ENCODE measurements around the gene C4orf50.

Gene C4orf50

GRCh38 chr4:6032249-6033244 lies 14.3 kb upstream of the C4orf50 start:
- Mint-ChIP-seq H3K27me3 (no peaks in the 10 kb centered on the region), H3K4me3 (no peak overlapping the region), H3K27ac (no peak overlapping the region), H3K4me1 (no peaks in the 10 kb centered on the region), H3K9me3 (peaks cover 2% of the 10 kb centered on the region), H3K36me3 (no peaks in the 10 kb centered on the region)
- DNase-seq (ENCODE audit: low spot score in 2 of 2) (no peak), ATAC-seq (ENCODE audit: low read depth) (no peak)

GRCh38 chr4:6031846-6032245 lies 13.6 kb upstream of the C4orf50 start:
- Mint-ChIP-seq H3K27ac (no peak overlapping the region), H3K4me1 (no peaks in the 10 kb centered on the region), H3K4me3 (no peak overlapping the region), H3K36me3 (no peaks in the 10 kb centered on the region), H3K9me3 (peaks cover 2% of the 10 kb centered on the region), H3K27me3 (no peaks in the 10 kb centered on the region)
- DNase-seq (ENCODE audit: low spot score in 2 of 2): no peak
- ATAC-seq (ENCODE audit: low read depth): no peak

GRCh38 chr4:6030679-6031078 lies 12.4 kb upstream of the C4orf50 start:
- peaks cover 2% of the 10 kb centered on the region for H3K9me3 Mint-ChIP-seq
- H3K36me3 Mint-ChIP-seq: no peaks in the 10 kb centered on the region
- H3K27me3 Mint-ChIP-seq: no peaks in the 10 kb centered on the region
- ATAC-seq (ENCODE audit: low read depth) (no peak), DNase-seq (ENCODE audit: low spot score in 2 of 2) (no peak)
- no peaks in the 10 kb centered on the region for H3K4me1 Mint-ChIP-seq
- no peak overlapping the region for H3K27ac Mint-ChIP-seq
- no peak overlapping the region for H3K4me3 Mint-ChIP-seq

- Mint-ChIP-seq H3K27me3 (no peaks in the 10 kb centered on the region), H3K36me3 (no peaks in the 10 kb centered on the region), H3K27ac (no peak overlapping the region), H3K4me3 (no peak overlapping the region), H3K9me3 (no peaks in the 10 kb centered on the region), H3K4me1 (no peaks in the 10 kb centered on the region)
- ATAC-seq (ENCODE audit: low read depth) (no peak), DNase-seq (ENCODE audit: low spot score in 2 of 2) (no peak)
These were observed 11.0 kb upstream of the C4orf50 start for GRCh38 chr4:6029254-6029653.

GRCh38 chr4:6028168-6028567 lies 9.9 kb upstream of the C4orf50 start:
- Mint-ChIP-seq H3K27ac (no peak overlapping the region), H3K4me1 (no peaks in the 10 kb centered on the region), H3K27me3 (peaks cover 2% of the 10 kb centered on the region), H3K36me3 (no peaks in the 10 kb centered on the region), H3K9me3 (no peaks in the 10 kb centered on the region), H3K4me3 (no peak overlapping the region)
- DNase-seq (ENCODE audit: low spot score in 2 of 2) (no peak), ATAC-seq (ENCODE audit: low read depth) (no peak)

GRCh38 chr4:6027392-6027791 lies 9.2 kb upstream of the C4orf50 start:
- H3K27ac Mint-ChIP-seq: no peak overlapping the region
- no peaks in the 10 kb centered on the region for H3K4me1 Mint-ChIP-seq
- no peak overlapping the region for H3K4me3 Mint-ChIP-seq
- H3K9me3 Mint-ChIP-seq: no peaks in the 10 kb centered on the region
- peaks cover 2% of the 10 kb centered on the region for H3K27me3 Mint-ChIP-seq
- no peaks in the 10 kb centered on the region for H3K36me3 Mint-ChIP-seq
- DNase-seq (ENCODE audit: low spot score in 2 of 2): no peak
- ATAC-seq (ENCODE audit: low read depth): no peak

- Mint-ChIP-seq H3K27ac (no peak overlapping the region), H3K9me3 (no peaks in the 10 kb centered on the region), H3K36me3 (no peaks in the 10 kb centered on the region), H3K4me3 (no peak overlapping the region), H3K27me3 (peaks cover 5% of the 10 kb centered on the region), H3K4me1 (no peaks in the 10 kb centered on the region)
- ATAC-seq (ENCODE audit: low read depth) (no peak), DNase-seq (ENCODE audit: low spot score in 2 of 2) (no peak)
These were observed 6.2 kb upstream of the C4orf50 start for GRCh38 chr4:6024313-6024960.

- H3K27me3 Mint-ChIP-seq: peaks cover 5% of the 10 kb centered on the region
- H3K4me1 Mint-ChIP-seq: no peaks in the 10 kb centered on the region
- no peaks in the 10 kb centered on the region for H3K36me3 Mint-ChIP-seq
- DNase-seq (ENCODE audit: low spot score in 2 of 2) (no peak), ATAC-seq (ENCODE audit: low read depth) (no peak)
- H3K4me3 Mint-ChIP-seq: no peak overlapping the region
- H3K27ac Mint-ChIP-seq: no peak overlapping the region
- no peaks in the 10 kb centered on the region for H3K9me3 Mint-ChIP-seq
These were observed 5.5 kb upstream of the C4orf50 start for GRCh38 chr4:6023731-6024130.

- DNase-seq (ENCODE audit: low spot score in 2 of 2) (no peak), ATAC-seq (ENCODE audit: low read depth) (no peak)
- Mint-ChIP-seq H3K36me3 (no peaks in the 10 kb centered on the region), H3K27me3 (peaks cover 5% of the 10 kb centered on the region), H3K27ac (no peak overlapping the region), H3K9me3 (no peaks in the 10 kb centered on the region), H3K4me1 (no peaks in the 10 kb centered on the region), H3K4me3 (no peak overlapping the region)
These were observed 4.5 kb upstream of the C4orf50 start for GRCh38 chr4:6022607-6023288.

GRCh38 chr4:6021831-6022606 lies 3.8 kb upstream of the C4orf50 start:
- Mint-ChIP-seq H3K4me1 (no peaks in the 10 kb centered on the region), H3K9me3 (no peaks in the 10 kb centered on the region)

GRCh38 chr4:6020613-6021012 lies 2.4 kb upstream of the C4orf50 start:
- H3K4me1 Mint-ChIP-seq: no peaks in the 10 kb centered on the region
- H3K36me3 Mint-ChIP-seq: no peaks in the 10 kb centered on the region
- H3K27ac Mint-ChIP-seq: no peak overlapping the region
- ATAC-seq (ENCODE audit: low read depth) (no peak), DNase-seq (ENCODE audit: low spot score in 2 of 2) (no peak)
- H3K27me3 Mint-ChIP-seq: peaks cover 5% of the 10 kb centered on the region
- H3K9me3 Mint-ChIP-seq: no peaks in the 10 kb centered on the region
- no peak overlapping the region for H3K4me3 Mint-ChIP-seq

More at GRCh38 chr4:6021831-6022606, 3.8 kb upstream of the C4orf50 start:
- DNase-seq (ENCODE audit: low spot score in 2 of 2) (no peak), ATAC-seq (ENCODE audit: low read depth) (peak; percentile 65)
- Mint-ChIP-seq H3K4me3 (no peak overlapping the region), H3K36me3 (no peaks in the 10 kb centered on the region), H3K27ac (no peak overlapping the region), H3K27me3 (peaks cover 5% of the 10 kb centered on the region)

- Mint-ChIP-seq H3K4me1 (no peaks in the 10 kb centered on the region), H3K9me3 (no peaks in the 10 kb centered on the region)
These were observed 1.4 kb upstream of the C4orf50 start for GRCh38 chr4:6019316-6020263.

GRCh38 chr4:6017800-6018199 lies 431 bp downstream of the C4orf50 start:
- H3K36me3 Mint-ChIP-seq: no peaks in the 10 kb centered on the region
- no peak overlapping the region for H3K4me3 Mint-ChIP-seq
- peaks cover 5% of the 10 kb centered on the region for H3K27me3 Mint-ChIP-seq
- H3K4me1 Mint-ChIP-seq: no peaks in the 10 kb centered on the region
- DNase-seq (ENCODE audit: low spot score in 2 of 2) (no peak), ATAC-seq (ENCODE audit: low read depth) (no peak)
- no peaks in the 10 kb centered on the region for H3K9me3 Mint-ChIP-seq
- no peak overlapping the region for H3K27ac Mint-ChIP-seq

More at GRCh38 chr4:6019316-6020263, 1.4 kb upstream of the C4orf50 start:
- no peaks in the 10 kb centered on the region for H3K36me3 Mint-ChIP-seq
- peak in 1 of 2 donors; percentile 11 for DNase-seq (ENCODE audit: low spot score in 2 of 2)
- H3K4me3 Mint-ChIP-seq: no peak overlapping the region
- ATAC-seq (ENCODE audit: low read depth): no peak
- H3K27me3 Mint-ChIP-seq: peaks cover 5% of the 10 kb centered on the region
- H3K27ac Mint-ChIP-seq: no peak overlapping the region

Data from memory B cell (primary cell).